Nephron (organoid): ENCODE measurements around the gene MKI67.

ENCODE experiments used
- H3K27ac Mint-ChIP-seq, 3 experiments: 2 replicates each; pipeline ENCODE4 v1.8.0; 2020; ENCODE audit warnings: mixed read lengths in 3 of 3, mild to moderate bottlenecking in 2 of 3, moderate library complexity in 1 of 3
- H3K27me3 Mint-ChIP-seq: 2 replicates; pipeline ENCODE4 v1.8.0; 2021; ENCODE audit warnings: low read depth, mild to moderate bottlenecking, moderate library complexity, mixed read lengths
- H3K36me3 Mint-ChIP-seq: 2 replicates; pipeline ENCODE4 v1.8.0; 2020; ENCODE audit warnings: low read depth, mixed read lengths
- H3K4me1 Mint-ChIP-seq: 2 replicates; pipeline ENCODE4 v1.8.0; 2020; ENCODE audit warnings: mixed read lengths
- H3K4me3 Mint-ChIP-seq, 3 experiments: 2 replicates each; pipeline ENCODE4 v1.8.0; 2020; ENCODE audit warnings: mild to moderate bottlenecking in 3 of 3, mixed read lengths in 3 of 3, moderate library complexity in 2 of 3
- H3K9me3 Mint-ChIP-seq: 2 replicates; pipeline ENCODE4 v1.8.0; 2020; ENCODE audit warnings: mixed read lengths
- TF ChIP-seq, protein P1 (sequence below), 3 experiments: fragments of 200-600 bp; sonication (generic); IDR thresholded peaks; one replicate each; pipeline ENCODE4 v1.5.0; 2021; ENCODE audit warnings: antibody characterized with exemption in 3 of 3; ENCODE audit not compliant: unreplicated experiment in 3 of 3

MKI67 gene

DNA sequence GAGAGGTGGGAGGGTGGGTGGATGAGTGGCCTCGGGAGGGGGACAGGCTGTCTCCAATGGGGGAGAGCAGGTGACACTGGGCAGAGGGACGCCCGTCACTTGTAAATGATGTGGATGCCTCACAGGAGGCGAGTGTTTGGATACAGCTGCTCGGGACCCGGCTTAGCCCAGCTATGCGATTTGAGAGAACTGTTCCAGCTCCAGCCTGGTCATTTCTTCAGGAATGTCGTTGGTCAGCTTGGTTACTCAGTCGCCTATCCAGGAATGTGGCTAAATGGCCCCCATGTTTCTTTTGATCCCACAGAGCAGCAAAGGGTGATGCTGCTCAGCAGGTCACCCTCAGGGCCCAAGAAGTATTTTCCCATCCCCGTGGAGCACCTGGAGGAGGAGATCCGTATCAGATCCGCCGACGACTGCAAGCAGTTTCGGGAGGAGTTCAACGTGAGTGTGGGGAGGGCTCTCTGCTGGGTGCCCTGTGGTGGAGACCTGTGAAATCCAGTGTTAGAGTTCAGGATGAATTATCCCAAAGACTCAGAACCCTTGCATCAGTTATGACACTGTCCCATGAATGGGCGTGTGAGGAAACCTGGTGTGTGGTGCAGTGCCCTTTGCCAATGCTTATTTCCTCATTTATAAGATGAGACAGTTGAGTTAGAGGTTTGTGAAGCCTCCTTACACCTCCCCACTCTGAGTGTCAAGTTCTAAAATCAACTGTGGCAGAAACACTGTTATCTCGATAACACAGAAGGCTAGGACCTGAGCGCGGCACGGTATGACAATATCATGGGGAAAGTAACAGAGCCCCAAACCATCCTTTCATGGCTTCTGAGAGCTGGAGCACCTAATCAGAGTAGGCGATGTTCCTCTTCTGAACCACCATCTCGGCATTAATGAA lies 76.8 kb downstream of the MKI67 start:
- H3K27me3 Mint-ChIP-seq = peaks cover 13% of the 10 kb centered on the region
- no peak overlapping the region for H3K27ac Mint-ChIP-seq
- no peak overlapping the region for H3K4me3 Mint-ChIP-seq
- H3K36me3 Mint-ChIP-seq = no peaks in the 10 kb centered on the region
- no peaks in the 10 kb centered on the region for H3K9me3 Mint-ChIP-seq
- H3K4me1 Mint-ChIP-seq = peaks cover 10% of the 10 kb centered on the region
- TF ChIP-seq, protein P1, sequence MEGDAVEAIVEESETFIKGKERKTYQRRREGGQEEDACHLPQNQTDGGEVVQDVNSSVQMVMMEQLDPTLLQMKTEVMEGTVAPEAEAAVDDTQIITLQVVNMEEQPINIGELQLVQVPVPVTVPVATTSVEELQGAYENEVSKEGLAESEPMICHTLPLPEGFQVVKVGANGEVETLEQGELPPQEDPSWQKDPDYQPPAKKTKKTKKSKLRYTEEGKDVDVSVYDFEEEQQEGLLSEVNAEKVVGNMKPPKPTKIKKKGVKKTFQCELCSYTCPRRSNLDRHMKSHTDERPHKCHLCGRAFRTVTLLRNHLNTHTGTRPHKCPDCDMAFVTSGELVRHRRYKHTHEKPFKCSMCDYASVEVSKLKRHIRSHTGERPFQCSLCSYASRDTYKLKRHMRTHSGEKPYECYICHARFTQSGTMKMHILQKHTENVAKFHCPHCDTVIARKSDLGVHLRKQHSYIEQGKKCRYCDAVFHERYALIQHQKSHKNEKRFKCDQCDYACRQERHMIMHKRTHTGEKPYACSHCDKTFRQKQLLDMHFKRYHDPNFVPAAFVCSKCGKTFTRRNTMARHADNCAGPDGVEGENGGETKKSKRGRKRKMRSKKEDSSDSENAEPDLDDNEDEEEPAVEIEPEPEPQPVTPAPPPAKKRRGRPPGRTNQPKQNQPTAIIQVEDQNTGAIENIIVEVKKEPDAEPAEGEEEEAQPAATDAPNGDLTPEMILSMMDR (IDR thresholded peaks at IDR 0.05; ENCODE audit: unreplicated experiment in 3 of 3) = no peak

DNA sequence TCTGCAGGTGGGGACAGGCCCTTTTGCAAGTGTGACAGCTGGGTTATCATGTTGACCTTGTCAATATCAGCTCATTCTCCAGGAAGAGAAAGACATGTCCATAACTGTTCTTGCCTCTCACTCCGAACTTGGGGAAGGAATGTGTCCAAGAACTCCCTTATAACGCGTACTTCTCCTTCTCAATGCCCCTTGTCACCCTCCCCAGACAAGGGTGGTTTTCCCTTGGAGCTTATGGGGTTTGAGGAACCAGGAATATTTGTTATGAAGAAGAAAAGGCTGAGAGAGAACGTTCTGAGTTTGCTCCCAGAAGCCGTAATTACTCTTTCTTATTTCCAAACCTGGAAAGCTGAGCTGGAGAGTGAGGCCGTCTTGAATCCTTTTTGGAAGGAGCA lies 77.4 kb downstream of the MKI67 start:
- no peak overlapping the region for H3K27ac Mint-ChIP-seq
- peaks cover 10% of the 10 kb centered on the region for H3K4me1 Mint-ChIP-seq
- H3K9me3 Mint-ChIP-seq = no peaks in the 10 kb centered on the region
- TF ChIP-seq, protein P1 (IDR thresholded peaks at IDR 0.05; ENCODE audit: unreplicated experiment in 3 of 3) = no peak
- no peak overlapping the region for H3K4me3 Mint-ChIP-seq
- H3K27me3 Mint-ChIP-seq = peaks cover 13% of the 10 kb centered on the region
- H3K36me3 Mint-ChIP-seq = no peaks in the 10 kb centered on the region

DNA sequence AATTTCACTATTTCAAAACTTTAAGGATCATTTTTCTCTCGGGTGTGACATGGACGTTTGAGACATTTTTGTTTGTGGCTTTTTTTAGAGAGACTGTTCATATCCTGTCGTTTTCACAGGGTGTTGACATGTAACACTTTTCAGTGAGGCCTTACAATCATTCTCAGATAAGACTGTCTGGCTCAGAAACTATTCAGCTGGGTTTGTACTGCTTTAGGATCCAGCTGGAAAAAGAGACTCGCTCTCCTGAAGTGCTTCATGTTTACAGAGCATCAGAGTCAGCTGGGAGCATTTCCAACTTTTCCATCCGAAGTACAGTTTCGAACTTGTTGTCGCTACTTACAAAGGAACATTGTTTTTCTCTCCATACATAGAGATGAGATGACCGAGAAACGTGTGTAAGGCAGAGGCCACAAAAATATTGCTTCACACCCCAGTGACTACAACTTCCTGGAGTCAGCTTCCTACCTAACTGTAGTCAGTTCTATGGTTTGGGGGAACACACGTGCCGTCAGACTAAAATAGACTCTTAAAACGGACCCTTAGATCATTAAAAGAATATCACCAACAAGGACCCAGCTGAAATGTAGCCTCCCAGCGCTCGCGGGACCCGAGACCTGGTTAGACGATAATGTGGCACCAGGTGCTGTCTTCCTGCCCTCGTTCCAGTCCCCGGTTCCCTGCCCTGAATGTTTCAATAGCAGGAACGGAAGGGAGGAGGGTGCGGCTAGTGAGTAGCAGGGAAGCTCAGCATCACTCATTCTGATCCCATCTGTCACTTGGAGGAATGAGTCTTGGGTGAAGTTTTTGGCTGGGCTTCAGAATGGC lies 78.0 kb downstream of the MKI67 start:
- H3K36me3 Mint-ChIP-seq = no peaks in the 10 kb centered on the region
- H3K27me3 Mint-ChIP-seq = peaks cover 13% of the 10 kb centered on the region
- no peaks in the 10 kb centered on the region for H3K9me3 Mint-ChIP-seq
- H3K4me1 Mint-ChIP-seq = peaks cover 10% of the 10 kb centered on the region
- TF ChIP-seq, protein P1 (IDR thresholded peaks at IDR 0.05; ENCODE audit: unreplicated experiment in 3 of 3) = no peak
- peak overlapping the region; percentile 31 to 60 (median 47) for H3K27ac Mint-ChIP-seq
- H3K4me3 Mint-ChIP-seq = no peak overlapping the region

DNA sequence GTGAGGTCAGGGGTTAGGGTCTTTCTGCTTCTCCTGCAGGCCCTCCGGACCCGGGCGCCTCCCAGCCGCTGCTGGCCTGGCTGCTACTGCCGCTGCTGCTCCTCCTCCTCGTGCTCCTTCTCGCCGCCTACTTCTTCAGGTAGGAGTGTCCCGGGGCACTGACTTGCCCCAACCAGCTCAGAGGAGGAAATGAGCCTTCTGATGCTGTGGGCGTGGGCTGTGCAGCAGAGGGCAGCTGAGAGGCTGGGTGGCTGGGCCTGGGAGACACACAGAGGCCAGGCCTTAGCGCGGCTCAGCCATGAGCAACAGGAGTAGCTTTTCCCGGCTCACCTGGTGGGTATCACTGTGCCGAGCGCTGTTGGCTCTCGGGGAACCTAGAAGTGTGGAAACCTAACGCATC lies 78.9 kb downstream of the MKI67 start:
- H3K4me3 Mint-ChIP-seq = peak overlapping the region in 2 of 3 experiments; percentile 16 to 41
- H3K4me1 Mint-ChIP-seq = peaks cover 10% of the 10 kb centered on the region
- no peaks in the 10 kb centered on the region for H3K9me3 Mint-ChIP-seq
- no peaks in the 10 kb centered on the region for H3K36me3 Mint-ChIP-seq
- TF ChIP-seq, protein P1 (IDR thresholded peaks at IDR 0.05; ENCODE audit: unreplicated experiment in 3 of 3) = no peak
- H3K27me3 Mint-ChIP-seq = peaks cover 13% of the 10 kb centered on the region
- peak overlapping the region in 2 of 3 experiments; percentile 47 to 60 for H3K27ac Mint-ChIP-seq

DNA sequence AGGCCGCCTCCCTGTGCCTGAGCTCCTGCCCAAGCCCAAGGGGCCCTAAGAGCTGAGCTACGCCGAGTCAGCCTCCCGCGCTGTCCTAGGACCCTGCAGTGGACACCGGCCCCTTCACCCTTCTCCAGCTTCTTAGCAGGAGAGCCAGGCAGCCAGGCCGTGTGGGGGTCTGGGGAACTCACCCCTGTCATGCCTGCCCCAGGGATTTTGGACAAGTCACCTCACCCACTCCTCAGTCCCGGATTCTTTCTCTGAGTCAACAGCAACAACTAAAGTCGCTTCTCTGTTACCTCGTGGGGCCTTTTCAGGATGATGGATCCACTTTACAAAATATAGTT lies 79.3 kb downstream of the MKI67 start:
- TF ChIP-seq, protein P1 (IDR thresholded peaks at IDR 0.05; ENCODE audit: unreplicated experiment in 3 of 3) = no peak
- Mint-ChIP-seq H3K9me3 (no peaks in the 10 kb centered on the region), H3K27ac (no peak overlapping the region), H3K36me3 (no peaks in the 10 kb centered on the region), H3K4me1 (peaks cover 10% of the 10 kb centered on the region), H3K27me3 (peaks cover 13% of the 10 kb centered on the region), H3K4me3 (no peak overlapping the region)
